Measurements from ENCODE around the gene TMC3. TPM values are rescaled to one million over a fixed set of nuclear protein-coding genes. Genes with fewer than 3 reads are reported as not detected.

TMC3 gene
- total RNA-seq, 3 donors from 2014 or later (not counting 1 experiment from before 2014, with no cell fraction given) = not detected

DNA sequence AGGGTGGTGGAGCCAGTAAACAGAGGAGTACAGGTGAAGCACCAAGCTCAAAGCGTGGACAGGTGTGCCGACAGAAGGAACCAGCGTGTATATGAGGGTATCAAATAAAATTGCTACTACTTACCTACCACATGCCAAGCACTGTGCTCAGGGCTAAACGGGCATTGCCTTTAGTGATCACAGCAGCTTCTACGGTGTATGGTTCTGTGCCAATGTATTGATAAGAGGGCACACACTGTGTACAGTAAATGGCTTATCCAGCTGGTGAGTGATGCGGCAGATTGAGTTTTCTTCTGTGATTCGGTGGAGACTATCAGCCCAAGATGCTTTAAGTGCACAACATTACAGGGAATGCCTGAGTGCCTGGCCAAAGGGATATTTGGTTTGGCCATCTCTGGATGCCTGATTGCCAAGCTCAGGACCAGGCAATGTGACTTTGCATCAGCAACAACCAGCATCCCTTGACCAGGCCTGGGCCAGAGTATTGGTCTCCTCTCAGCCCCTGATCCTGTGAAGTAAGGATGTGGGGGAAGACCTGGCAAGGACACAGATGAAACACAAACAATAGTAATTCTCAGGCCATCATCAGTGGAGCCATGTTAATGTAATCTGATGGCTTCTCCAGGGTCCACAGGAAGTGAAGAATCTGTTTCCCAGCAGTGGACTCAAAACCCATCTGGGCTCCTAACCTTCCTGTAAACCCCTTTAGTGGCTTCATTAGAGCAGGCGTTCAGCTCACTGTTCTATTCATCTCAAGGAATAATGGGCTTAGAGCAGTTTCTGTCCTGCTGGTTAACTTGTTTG lies 64.2 kb downstream of the TMC3 start:
- ATAC-seq = no peak
- Mint-ChIP-seq H3K4me1 (peaks cover 68 to 72% of the 10 kb centered on the region in 2 donors), H3K4me3 (no peak overlapping the region), H3K27me3 (ENCODE audit: low read depth in 2 of 2) (no peaks in the 10 kb centered on the region), H3K9me3 (no peaks in the 10 kb centered on the region), H3K36me3 (peaks cover 22% of the 10 kb centered on the region), H3K27ac (peak overlapping the region; percentile 90 to 98)
- TF ChIP-seq, protein P1, sequence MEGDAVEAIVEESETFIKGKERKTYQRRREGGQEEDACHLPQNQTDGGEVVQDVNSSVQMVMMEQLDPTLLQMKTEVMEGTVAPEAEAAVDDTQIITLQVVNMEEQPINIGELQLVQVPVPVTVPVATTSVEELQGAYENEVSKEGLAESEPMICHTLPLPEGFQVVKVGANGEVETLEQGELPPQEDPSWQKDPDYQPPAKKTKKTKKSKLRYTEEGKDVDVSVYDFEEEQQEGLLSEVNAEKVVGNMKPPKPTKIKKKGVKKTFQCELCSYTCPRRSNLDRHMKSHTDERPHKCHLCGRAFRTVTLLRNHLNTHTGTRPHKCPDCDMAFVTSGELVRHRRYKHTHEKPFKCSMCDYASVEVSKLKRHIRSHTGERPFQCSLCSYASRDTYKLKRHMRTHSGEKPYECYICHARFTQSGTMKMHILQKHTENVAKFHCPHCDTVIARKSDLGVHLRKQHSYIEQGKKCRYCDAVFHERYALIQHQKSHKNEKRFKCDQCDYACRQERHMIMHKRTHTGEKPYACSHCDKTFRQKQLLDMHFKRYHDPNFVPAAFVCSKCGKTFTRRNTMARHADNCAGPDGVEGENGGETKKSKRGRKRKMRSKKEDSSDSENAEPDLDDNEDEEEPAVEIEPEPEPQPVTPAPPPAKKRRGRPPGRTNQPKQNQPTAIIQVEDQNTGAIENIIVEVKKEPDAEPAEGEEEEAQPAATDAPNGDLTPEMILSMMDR (IDR thresholded peaks at IDR 0.05) = no peak
- no peak overlapping the region for H3K4me3 ChIP-seq (ENCODE audit: low read length)
- peaks cover 61% of the 10 kb centered on the region for H3K36me3 ChIP-seq (ENCODE audit: control insufficient read depth, insufficient read depth, low read length)
- H3K4me1 ChIP-seq (ENCODE audit: control insufficient read depth, insufficient read depth, low read length) = peaks cover 49% of the 10 kb centered on the region
- H3K27ac ChIP-seq (ENCODE audit: low read length) = no peak overlapping the region
- H3K27me3 ChIP-seq (ENCODE audit: control insufficient read depth, insufficient read depth, low read length) = no peaks in the 10 kb centered on the region
- WGBS (ENCODE audit: insufficient coverage) = 96% methylated on average over 6 of the region's 8 CpGs
- DNase-seq = no peak
- H3K9me3 ChIP-seq (ENCODE audit: control insufficient read depth, insufficient read depth, low read length) = no peaks in the 10 kb centered on the region
- intact Hi-C loops (cut with micrococcal nuclease) = no loop called here

DNA sequence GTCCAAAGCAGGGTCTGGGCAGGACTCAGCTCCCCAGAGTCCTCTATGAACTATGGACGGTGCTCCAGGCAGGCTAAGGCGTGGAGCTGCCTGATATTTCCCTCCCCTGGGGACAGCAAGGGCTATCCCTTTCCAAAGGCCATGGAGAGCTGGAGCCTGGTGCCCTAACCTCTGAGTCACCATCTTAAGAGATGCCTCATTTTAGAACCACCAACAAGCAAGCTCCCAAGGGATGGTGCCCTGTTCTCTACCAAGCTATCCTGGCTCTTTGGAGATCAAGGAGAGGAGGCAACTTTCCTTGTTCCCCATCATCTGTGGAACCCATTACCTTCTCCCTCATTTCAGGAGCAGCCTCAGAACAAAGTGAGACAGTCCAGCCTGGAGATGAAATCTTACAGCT lies 65.8 kb downstream of the TMC3 start:
- no peak overlapping the region for H3K27ac ChIP-seq (ENCODE audit: low read length)
- H3K27me3 ChIP-seq (ENCODE audit: control insufficient read depth, insufficient read depth, low read length) = no peaks in the 10 kb centered on the region
- H3K4me3 Mint-ChIP-seq = no peak overlapping the region
- peak overlapping the region; percentile 90 to 98 for H3K27ac Mint-ChIP-seq
- TF ChIP-seq, protein P1 (IDR thresholded peaks at IDR 0.05) = no peak
- H3K4me1 ChIP-seq (ENCODE audit: control insufficient read depth, insufficient read depth, low read length) = peaks cover 59% of the 10 kb centered on the region
- H3K36me3 ChIP-seq (ENCODE audit: control insufficient read depth, insufficient read depth, low read length) = peaks cover 77% of the 10 kb centered on the region
- intact Hi-C loops (cut with micrococcal nuclease) = no loop called here
- peaks cover 79 to 84% of the 10 kb centered on the region in 2 donors for H3K4me1 Mint-ChIP-seq
- ATAC-seq (no peak), DNase-seq (no peak)
- H3K4me3 ChIP-seq (ENCODE audit: low read length) = no peak overlapping the region
- no peaks in the 10 kb centered on the region for H3K9me3 Mint-ChIP-seq
- peaks cover 37% of the 10 kb centered on the region for H3K36me3 Mint-ChIP-seq
- WGBS (ENCODE audit: insufficient coverage) = 93% methylated on average over 2 of the region's 2 CpGs
- H3K27me3 Mint-ChIP-seq (ENCODE audit: low read depth in 2 of 2) = no peaks in the 10 kb centered on the region
- H3K9me3 ChIP-seq (ENCODE audit: control insufficient read depth, insufficient read depth, low read length) = no peaks in the 10 kb centered on the region

DNA sequence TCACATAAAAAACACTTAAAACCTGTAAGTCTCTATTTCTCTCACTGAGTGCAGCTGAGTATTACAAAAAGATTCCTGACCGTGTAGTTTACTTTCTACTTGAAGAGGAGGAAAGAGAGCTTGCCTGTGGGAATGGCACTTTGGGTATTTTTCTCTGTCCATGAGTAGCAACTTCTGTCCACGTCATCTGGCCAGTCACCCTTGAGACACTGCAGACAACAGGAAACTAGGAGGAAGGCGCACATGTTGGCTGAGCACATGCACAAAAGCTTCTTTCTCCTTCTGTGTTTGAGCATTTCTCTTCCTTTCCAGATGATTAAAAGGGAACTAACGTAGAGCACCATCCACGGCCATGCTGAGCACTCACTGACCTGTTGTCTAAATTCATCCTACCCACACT lies 69.8 kb downstream of the TMC3 start:
- Mint-ChIP-seq H3K4me3 (peak overlapping the region; percentile 73), H3K9me3 (no peaks in the 10 kb centered on the region), H3K4me1 (peaks cover 82 to 84% of the 10 kb centered on the region in 2 donors), H3K27ac (peak overlapping the region; percentile 97 to 98), H3K27me3 (ENCODE audit: low read depth in 2 of 2) (no peaks in the 10 kb centered on the region), H3K36me3 (peaks cover 60% of the 10 kb centered on the region)
- Histone ChIP-seq H3K9me3 (ENCODE audit: control insufficient read depth, insufficient read depth, low read length) (no peaks in the 10 kb centered on the region), H3K27me3 (ENCODE audit: control insufficient read depth, insufficient read depth, low read length) (no peaks in the 10 kb centered on the region), H3K27ac (ENCODE audit: low read length) (peak overlapping the region; percentile 81), H3K36me3 (ENCODE audit: control insufficient read depth, insufficient read depth, low read length) (peaks cover 100% of the 10 kb centered on the region), H3K4me3 (ENCODE audit: low read length) (no peak overlapping the region), H3K4me1 (ENCODE audit: control insufficient read depth, insufficient read depth, low read length) (peaks cover 72% of the 10 kb centered on the region)
- WGBS (ENCODE audit: insufficient coverage) = 20% methylated on average over 3 of the region's 5 CpGs
- no peak for DNase-seq
- no peak for ATAC-seq
- intact Hi-C loops (cut with micrococcal nuclease) = no loop called here
- TF ChIP-seq, protein P1 (IDR thresholded peaks at IDR 0.05) = no peak
